GM18868 (cell line): ENCODE results near the gene PSMA2.
A peak's percentile ranks its signal among the peaks of the same experiment; 100 is the strongest.

Source experiments
- ATAC-seq: cut with Tn5 transposase; IDR thresholded peaks from one replicate; pipeline ENCODE4 v1.9.1; 2021; ENCODE audit warnings: mild to moderate bottlenecking, moderate library complexity; ENCODE audit not compliant: unreplicated experiment

Gene PSMA2

DNA sequence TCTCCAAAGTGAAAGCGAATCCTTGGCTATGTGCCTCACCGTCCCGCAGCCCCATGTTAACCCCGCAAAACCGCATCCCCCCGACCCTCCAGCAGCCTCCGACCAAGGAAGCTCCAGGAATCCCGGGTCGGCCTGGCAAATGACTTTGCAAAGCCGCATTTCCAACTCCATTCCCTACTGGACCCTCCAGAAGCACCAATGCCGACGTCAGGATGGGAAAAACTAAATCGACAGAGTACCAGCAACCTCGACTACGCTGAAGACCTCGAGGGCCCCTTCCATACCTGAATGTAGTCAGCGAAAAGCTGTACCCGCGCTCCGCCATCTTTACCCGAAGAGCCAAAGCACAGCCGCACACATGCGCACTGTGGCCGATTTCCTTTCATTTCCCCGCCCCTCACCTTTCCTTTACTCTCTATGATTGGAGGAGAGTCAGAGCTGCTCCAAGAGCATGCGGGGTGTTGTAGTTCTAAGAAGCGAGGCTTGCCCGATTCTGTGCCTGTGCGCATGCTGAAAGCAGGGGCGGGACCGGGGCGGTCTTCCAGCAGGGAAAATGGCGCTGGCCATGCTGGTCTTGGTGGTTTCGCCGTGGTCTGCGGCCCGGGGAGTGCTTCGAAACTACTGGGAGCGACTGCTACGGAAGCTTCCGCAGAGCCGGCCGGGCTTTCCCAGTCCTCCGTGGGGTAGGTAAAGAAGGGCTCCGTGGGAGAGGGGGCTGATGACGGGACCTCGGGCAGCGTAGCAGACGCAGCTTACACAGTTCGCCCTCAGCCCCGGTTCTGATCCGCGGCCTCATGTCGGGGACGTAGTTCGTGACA is at the start of gene PSMA2, which contains the start of gene MRPL32:
Gene PSMA2, minus strand, starts transcription at position 341 of the 818 bp plus-strand sequence. Its CDS starts 16 bp downstream, at position 325.
Gene MRPL32, plus strand, starts transcription at position 543 of the 818 bp plus-strand sequence. Its CDS starts 11 bp downstream, at position 554.
- ATAC-seq = peak; percentile 99

DNA sequence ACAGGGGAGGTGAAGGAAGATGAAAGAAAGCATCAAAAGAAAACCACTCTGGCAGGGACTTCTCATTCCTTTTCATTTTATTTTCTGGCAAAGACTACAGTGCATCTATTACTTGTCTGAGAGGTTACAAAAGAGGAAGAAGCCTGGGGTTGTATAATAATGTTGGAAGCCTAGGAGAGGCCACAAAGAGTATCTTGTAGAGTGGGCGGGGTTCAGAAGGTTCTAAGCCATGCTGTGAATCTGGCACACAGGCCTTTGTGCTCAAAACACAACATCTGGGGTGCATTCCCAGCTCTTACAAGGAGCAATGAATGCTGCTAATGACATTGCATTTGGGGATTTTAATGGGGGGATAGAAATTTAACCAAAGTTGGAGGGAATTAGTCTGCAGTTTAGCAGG is 49.6 kb upstream of the PSMA2 start:
- no peak for ATAC-seq

DNA sequence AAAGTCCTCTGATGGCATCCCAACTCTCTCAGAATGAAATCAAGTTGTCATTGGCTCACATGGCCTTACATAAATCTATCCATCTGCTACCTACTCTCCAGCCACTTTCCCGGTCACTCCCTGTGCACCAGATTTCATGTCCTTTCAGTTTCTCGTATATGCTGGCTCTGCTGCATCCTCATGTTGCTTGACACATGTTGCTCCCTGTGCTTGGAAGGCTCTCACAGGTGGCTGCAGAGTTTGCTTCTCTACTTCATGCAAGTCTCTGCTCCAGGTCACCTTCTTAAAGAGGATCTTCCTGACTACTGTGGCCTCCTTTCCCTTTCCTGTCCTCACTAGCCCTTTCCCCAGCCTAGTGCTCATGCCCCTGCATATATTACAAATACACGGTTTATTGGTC is 48.5 kb upstream of the PSMA2 start:
- no peak for ATAC-seq

DNA sequence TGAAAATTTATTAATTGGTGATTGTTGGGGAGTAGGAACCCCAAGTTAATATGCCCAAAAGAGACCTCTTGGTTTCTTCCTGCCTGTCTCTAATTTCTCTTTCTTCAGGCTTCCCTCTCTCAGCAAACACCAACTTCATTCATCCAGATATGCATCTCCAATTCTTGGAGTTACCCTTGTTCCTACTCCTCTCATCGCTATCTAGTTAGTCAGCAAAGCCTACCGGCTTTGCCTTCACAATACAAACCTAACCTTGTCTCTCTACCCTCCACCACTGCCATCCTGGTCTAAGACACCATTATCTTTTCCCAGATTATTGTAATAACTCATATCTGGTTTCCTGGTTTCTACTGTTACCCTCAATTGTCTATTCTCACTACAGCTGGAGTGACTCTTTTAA is 48.1 kb upstream of the PSMA2 start:
- ATAC-seq = no peak

DNA sequence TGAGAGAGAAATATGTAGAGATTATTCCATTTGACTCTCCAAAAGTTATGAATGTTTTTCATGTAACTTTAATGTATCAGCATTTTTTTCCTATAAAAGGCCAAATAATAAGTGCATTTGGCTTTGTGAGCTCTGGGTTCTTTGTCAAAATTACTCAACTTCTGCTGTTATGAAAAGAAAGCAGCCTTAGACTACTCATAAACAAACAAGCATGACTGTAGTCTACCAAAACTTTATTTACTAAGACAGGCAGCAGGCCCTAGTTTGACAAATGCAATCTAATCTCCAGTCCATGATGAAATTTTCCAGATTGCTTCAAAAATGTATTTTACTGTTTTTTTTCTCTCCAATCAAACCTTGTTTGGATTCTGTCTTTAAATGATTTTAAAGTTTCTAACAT is 46.5 kb upstream of the PSMA2 start:
- no peak for ATAC-seq

DNA sequence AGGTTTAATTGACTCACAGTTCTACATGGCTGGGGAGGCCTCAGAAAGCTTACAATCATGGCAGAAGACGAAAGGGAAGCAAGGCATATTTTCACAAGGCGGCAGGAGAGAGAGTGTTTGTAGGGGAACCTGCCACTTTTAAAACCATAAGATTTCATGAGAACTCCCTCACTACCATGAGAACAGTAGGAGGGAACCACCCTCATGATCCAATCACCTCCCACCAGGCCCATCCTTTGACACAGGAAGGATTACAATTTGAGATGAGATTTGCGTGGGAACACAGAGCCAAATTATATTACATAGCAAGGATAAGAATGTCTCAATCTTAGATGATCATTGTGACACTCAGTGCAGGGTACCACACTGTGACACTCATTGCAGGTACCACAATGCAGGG is 44.4 kb upstream of the PSMA2 start:
- ATAC-seq = no peak

DNA sequence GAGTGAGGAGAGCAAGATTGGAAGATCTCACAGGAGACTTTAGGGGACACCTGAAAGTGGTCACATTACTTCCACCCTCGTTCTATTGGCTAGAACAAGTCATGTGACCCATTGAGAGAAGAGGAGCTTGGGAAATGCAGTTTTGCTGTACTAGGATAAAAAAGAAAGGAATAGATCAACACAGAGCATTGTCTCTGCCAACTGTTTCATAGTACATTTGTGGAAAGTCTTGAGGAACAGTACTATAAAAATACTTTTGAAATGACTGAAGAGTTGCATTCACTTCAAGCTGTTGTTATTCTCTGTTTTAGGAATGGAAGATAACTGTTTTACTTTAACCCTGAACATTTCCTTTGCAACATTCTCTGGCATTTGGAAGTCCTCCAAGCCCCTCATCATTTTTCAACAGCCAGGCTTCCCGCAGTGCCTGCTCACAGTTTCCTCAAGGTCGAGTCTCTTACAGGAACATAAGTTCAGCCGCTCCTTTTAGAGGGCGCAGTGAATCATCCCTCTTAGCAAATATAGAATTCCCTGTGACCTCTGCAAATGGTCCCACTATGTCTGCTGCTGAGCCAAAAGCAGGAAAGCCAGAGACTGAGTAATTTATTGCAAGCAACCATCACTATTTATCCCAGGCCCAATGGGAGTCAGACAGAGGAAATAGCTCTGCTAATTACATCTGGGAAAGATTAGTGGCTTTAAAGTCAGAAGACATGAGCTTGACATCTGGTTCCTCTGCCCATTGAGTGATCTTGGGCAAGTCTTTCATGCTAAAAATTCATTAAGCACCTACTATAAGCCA is 40.9 kb upstream of the PSMA2 start:
- ATAC-seq = no peak

DNA sequence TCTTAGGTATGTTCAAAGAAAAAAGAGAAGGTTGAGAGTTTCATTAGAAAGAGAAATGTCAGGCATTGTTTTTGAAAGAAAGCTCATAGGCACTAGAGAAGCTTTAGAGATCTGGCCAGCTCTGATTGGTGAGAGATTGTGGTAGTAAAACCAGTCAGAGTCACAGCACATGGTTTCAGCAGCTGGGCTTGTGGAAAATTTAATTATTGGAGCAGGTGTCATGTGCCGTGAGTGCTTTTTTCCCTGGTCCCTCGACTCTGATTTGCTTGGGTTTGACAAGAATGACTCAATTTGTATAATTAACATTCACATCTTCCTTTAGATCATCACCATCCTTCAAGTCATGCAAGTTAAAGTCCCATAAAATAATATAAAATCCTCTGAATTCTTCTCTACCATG is 35.4 kb upstream of the PSMA2 start:
- ATAC-seq = no peak

DNA sequence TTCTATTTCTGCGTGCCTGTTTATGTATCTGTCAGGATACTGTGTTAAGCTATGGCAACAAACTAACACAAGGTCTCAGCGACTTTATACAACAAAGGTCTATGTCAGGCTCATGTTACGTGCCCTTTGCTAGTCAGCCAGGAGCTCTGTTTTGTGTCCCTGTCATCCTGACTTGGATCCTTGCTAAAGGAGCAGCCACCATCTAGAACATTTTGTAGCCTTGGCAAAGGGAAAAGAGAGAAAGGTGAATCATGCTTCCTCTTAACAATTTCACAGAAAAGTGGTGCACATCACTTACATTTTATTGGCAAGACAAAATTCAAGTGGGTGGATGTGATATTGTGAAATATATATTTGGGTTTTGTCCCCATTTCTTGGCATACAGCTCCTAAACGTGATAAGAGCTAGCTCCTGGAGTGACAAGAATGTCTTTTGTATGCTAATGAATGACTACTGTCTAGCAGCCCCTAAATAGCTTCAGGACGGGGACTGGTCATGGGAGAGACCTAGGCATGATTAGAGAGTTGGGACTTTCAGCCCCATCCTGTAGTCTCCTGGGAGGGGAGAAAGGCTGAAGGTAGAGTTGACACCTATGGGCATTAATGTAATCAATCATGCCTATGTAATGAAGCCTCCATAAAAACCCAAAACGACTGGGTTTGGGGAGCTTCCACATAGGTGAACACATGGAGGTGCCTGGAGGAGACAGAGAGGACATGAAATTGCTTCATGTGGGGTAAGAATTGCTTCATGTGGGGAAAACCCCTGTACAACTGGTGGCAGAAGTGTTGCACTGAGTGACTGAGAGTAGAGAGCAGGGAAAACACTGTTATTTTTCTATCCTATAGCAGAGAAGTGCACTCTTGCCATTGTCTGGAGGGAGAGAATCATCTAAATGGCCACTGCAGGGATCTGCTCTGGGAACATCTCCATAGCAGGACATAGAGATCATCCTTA is 33.2 kb upstream of the PSMA2 start:
- ATAC-seq = peak; percentile 68

DNA sequence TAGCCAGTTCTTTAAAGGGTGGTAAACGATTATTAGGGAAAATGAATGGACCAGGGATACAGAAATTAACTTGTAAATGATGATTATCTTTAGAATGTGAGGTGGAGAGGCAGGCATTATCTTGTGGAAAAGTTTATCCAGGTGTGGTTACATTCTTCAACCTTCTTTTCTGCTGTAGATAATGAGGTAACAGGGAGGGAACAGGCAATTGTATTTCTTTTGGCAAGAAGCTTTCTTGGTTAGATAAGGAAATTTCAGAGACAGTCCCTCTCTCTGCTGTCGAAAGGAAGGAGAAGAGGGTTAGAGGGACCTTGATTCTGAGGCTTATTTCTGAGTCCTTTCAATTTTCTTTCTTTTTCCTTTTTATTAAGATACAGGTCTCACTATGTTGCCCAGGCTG is 32.3 kb upstream of the PSMA2 start:
- no peak for ATAC-seq

DNA sequence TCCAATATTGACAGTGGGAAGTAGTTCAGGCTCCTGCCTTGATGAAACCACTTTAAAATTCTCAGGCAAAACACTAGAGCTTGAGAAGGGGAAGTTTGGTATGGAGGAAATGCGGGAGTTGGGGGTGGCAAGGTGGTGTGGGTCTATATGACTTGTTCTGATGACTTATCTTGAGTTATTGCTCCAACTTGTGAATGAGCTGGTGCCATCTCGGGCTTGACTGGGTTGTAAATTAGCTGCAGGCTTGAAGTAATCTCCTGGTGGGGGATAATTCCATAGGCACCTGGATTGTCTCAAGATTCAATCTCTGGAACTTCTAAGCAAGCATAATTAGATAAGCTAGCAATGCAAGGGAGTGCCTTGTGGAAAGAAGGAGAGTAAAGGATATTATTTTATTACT is 29.2 kb upstream of the PSMA2 start:
- ATAC-seq = peak; percentile 14

DNA sequence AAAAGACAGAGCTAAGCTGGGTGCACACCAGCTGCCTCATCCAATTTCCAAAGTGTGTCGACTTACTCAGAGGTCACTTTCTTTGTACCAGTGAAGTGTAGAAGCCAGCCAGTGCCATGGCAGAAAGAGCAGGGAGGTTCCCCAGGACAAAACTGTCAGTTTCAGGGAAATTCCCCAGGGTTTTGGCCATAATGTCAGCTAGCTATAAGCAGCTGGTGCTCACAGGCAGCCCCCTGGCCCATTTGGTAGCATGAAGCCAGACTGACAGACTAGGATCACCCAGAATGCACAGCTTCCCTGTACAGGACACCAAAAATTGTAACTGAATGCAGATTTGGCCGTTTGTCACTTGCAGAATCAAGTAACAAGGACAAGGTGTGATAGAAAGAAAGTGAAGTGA is 28.8 kb upstream of the PSMA2 start:
- peak; percentile 74 for ATAC-seq

DNA sequence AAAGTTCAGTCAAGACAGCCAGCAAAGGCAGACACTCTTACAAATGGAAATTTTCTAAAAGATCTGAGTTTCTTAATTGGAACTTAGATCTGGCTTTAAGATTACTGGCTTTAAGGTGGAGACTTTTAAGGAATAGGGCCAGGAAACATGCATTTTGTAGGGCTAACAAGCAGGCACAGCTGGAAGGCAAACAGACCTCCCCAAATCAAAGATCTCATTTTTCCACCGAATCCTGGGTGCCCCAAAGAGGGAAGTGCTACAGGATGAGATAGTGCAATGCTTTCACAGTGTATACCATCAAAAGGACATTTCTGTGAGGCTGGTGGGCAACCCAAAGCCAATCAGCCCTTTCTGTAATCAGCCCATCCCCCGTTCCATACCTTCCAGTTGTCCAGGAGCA is 27.6 kb upstream of the PSMA2 start:
- no peak for ATAC-seq

DNA sequence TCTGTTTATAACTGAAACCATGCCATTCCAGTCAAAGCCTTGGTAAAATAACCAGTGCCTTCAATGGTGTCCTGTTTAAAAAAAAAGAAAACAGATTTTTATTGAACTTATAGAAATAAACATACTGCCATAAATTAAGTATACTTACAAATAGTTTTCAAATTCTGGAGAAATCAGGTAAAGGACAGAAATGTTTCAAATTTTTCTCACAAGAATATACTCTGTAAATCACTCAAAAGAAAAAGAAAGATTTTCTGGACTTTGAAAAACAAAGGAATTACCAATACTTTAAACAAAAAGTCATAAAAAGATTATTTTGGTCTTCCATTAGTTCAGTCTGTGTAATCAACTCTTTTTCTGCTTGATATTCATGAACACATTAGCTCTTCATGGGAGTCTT is 24.1 kb upstream of the PSMA2 start:
- no peak for ATAC-seq

DNA sequence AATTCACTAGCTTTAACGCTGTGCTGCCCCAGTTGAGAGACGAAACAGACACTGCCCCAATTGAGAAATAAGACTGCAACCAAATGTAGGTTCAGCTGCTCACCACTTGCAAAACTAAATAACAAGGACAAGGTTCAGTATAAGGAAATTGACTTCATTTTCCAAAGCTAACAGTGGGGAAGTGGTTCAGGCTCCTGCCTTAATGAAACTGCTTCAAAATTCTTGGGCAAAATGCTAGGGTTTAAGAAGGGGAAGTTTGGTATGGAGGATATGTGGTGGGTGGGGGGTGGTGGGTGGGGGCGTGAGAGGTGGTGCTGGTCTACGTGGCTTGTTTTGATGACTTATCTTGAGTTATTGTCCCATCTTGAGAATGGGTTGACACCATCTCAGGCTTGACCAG is 22.0 kb upstream of the PSMA2 start:
- ATAC-seq = no peak

DNA sequence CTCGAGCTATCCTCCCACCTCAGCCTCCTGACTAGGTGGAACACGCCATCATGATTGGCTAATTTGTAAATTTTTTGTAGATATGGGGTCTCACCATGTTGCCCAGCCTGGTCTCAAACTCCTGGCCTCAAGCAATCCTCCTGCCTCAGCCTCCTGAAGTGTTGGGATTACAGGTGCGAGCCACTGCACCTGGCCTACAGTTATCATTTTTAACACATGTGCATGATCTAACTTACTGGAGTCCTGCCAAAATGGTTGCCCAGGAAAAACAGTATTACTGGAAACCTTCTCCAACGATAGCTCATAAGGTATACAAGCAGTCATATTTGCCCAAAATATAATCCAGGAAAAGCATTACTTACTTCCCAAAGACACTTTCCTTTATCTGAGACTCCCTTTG is 20.4 kb upstream of the PSMA2 start:
- no peak for ATAC-seq

DNA sequence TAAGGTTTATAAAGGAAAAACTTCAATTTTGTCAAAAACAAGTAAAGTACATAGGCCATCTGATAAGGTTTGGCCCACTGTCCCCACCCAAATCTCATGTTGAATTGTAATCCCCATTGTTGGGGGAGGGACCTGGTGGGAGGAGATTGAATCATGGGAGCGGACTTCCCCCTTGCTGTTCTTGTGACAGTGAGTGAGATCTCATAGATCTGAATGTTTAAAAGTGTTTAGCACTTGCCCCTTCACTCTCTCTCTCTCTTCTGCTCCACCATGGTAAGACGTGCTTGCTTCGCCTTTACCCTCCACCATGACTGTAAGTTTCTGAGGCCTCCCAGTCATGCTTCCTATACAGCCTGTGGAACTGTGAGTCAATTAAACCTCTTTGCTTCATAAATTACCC is 18.4 kb upstream of the PSMA2 start:
- ATAC-seq = no peak

DNA sequence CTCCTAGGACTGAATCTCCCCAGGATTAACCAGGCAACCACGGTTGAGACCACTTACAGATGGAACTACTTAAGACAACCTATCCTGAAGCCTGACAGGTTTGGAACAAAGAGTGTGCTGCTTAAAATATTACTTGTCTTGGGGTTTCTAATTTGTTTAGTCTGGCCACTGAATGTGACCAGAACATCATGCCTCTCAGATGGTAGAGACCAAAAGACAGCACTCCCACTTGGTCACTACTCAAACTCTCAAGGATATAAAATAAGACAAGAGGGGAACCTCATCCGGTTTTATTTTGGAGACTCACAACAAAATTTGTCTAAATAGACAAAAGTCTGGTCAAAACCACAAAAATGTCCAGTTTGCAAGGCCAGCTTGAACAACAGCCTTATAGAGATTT is 15.5 kb upstream of the PSMA2 start:
- ATAC-seq = no peak

DNA sequence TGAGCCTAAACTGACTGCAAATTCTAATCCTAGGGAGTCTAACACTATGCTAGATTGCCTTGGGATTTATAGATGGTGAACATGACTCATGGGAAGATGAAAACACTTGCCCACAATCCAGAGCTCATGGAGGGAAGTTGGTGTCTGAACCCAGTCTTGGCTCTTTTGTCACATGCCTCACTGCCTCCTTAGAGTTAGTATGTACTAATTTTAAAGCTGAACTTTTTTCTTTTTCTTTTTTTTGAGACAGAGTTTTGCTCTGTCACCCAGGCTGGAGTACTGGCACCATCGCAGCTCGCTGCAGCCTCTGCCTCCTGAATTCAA is 14.6 kb upstream of the PSMA2 start:
- no peak for ATAC-seq

DNA sequence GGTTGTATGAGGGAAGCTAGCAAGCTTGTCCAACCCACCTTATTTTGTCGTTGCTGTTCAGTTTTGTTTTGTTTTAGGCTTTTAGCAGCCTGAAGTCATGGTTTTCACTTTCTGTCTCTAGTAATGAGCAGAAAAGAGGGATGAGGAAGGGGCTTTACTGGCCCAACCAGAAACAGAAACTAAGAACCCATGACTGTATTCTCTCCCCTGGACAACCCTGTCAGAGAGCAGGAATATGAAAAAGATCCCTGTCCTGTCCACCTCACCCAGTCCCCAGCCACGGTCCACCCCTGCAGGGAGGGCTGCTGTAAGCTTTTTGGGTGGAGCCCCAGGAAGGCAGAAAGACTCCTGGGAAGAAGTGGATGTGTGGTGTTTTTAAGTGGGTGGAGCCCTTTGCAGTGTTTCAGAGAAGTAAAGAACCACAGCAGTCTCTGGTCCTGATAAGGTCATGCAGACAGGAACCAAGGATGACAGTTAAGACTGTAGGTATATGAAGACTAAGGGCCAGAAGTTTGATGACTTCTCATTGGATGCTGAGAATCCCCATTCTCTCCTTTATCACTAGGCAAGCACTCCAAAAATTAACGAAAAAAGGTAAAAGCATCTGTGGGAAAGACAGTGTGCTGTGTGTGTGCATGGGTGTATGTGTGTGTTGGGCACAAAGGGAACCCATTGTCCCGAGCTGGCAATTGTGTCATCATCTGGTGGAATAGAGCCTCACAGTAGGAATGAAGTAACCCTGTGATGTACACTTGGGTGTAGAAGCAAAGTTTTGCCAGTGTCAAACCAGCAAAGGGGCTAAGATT is 14.1 kb upstream of the PSMA2 start:
- ATAC-seq = peak; percentile 65
